Hepatocyte (in vitro differentiated cells): Measurements from ENCODE around the gene MBTPS1.

Source experiments
- CTCF ChIP-seq: fragments of 200-600 bp; sonication (generic); IDR thresholded peaks from 2 replicates; pipeline ENCODE4 v1.5.1; 2016; ENCODE audit warnings: antibody characterized with exemption, mild to moderate bottlenecking; ENCODE audit not compliant: poor library complexity
- EZH2phosphoT487 ChIP-seq: fragments of 200-600 bp; sonication (generic); IDR thresholded peaks from one replicate; pipeline ENCODE4 v1.6.1; 2018; ENCODE audit warnings: antibody characterized with exemption, mild to moderate bottlenecking, low read depth, moderate library complexity; ENCODE audit not compliant: unreplicated experiment, severe bottlenecking

GRCh38 chr16:84086341-84086740 lies 30.4 kb downstream of the MBTPS1 start:
- no peak for TF ChIP-seq CTCF
- no peak for TF ChIP-seq EZH2phosphoT487
